Cerebellar cortex (tissue), 1 donor: ENCODE results near the gene ITGB3BP.

Experiments
- DNase-seq: peaks from one replicate; pipeline ENCODE4 v3.0.0-alpha.2; 2015; ENCODE audit warnings: low spot score

ITGB3BP gene

GRCh38 chr1:63418101-63418500, 104.9 kb downstream of the ITGB3BP start:
- DNase-seq: no peak

GRCh38 chr1:63414691-63415365, 108.2 kb downstream of the ITGB3BP start:
- no peak for DNase-seq

- no peak for DNase-seq
Measured at GRCh38 chr1:63413394-63413793, 109.6 kb downstream of the ITGB3BP start.

- no peak for DNase-seq
Measured at GRCh38 chr1:63411066-63411465, 112.0 kb downstream of the ITGB3BP start.

- DNase-seq: no peak
Measured at GRCh38 chr1:63408331-63408730, 114.7 kb downstream of the ITGB3BP start.

GRCh38 chr1:63407002-63407401, 116.0 kb downstream of the ITGB3BP start:
- DNase-seq: no peak

- DNase-seq: no peak
Measured at GRCh38 chr1:63405987-63406386, 117.0 kb downstream of the ITGB3BP start.

- DNase-seq: no peak
Measured at GRCh38 chr1:63405021-63405420, 118.0 kb downstream of the ITGB3BP start.

- DNase-seq: no peak
Measured at GRCh38 chr1:63403386-63403785, 119.6 kb downstream of the ITGB3BP start.

GRCh38 chr1:63401945-63402344, 121.1 kb downstream of the ITGB3BP start:
- DNase-seq: no peak
